Measurements from ENCODE around the gene PRDM13.
A peak's percentile ranks its signal among the peaks of the same experiment; 100 is the strongest.

Gene PRDM13

GRCh38 chr6:99606656-99607415 is at the start of gene PRDM13:
Gene PRDM13, plus strand, starts transcription at chr6:99606833. Its CDS starts 202 bp downstream, at chr6:99607035.
- TF ChIP-seq, protein P1, sequence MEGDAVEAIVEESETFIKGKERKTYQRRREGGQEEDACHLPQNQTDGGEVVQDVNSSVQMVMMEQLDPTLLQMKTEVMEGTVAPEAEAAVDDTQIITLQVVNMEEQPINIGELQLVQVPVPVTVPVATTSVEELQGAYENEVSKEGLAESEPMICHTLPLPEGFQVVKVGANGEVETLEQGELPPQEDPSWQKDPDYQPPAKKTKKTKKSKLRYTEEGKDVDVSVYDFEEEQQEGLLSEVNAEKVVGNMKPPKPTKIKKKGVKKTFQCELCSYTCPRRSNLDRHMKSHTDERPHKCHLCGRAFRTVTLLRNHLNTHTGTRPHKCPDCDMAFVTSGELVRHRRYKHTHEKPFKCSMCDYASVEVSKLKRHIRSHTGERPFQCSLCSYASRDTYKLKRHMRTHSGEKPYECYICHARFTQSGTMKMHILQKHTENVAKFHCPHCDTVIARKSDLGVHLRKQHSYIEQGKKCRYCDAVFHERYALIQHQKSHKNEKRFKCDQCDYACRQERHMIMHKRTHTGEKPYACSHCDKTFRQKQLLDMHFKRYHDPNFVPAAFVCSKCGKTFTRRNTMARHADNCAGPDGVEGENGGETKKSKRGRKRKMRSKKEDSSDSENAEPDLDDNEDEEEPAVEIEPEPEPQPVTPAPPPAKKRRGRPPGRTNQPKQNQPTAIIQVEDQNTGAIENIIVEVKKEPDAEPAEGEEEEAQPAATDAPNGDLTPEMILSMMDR (conservative IDR thresholded peaks at IDR 0.05; ENCODE audit: low read depth, low read length), result no peak
- no peak for DNase-seq (ENCODE audit: low read depth)
- no peak within 1 kb of the TSS for H3K4me3 ChIP-seq (ENCODE audit: low read depth, low read length)

DNA sequence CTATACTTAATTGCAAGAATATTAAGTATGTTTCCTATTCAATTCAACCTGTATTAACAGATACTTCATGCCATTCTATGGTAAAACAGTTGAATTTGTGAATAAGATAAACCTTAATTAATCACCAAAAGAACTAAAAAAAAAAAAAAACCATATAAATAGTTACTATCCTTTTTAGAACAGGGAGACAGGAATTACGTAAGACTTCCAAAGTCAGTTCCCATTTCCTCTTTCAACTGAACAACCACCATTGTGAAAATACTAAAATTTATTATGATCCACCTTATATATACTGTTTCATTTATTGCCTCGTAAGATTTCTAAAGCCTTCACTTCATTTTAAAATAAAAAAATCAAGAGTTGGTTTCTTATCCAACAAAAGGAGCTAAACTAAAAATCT is 47.6 kb upstream of the PRDM13 start:
- no peak overlapping the region for H3K4me3 ChIP-seq (ENCODE audit: low read depth, low read length)
- TF ChIP-seq, protein P1 (conservative IDR thresholded peaks at IDR 0.05; ENCODE audit: low read depth, low read length), result no peak
- no peak for DNase-seq (ENCODE audit: low read depth)

- DNase-seq (ENCODE audit: low read depth), result no peak
- TF ChIP-seq, protein P1 (conservative IDR thresholded peaks at IDR 0.05; ENCODE audit: low read depth, low read length), result no peak
Observed at GRCh38 chr6:99560668-99561067, 46.0 kb upstream of the PRDM13 start.

DNA sequence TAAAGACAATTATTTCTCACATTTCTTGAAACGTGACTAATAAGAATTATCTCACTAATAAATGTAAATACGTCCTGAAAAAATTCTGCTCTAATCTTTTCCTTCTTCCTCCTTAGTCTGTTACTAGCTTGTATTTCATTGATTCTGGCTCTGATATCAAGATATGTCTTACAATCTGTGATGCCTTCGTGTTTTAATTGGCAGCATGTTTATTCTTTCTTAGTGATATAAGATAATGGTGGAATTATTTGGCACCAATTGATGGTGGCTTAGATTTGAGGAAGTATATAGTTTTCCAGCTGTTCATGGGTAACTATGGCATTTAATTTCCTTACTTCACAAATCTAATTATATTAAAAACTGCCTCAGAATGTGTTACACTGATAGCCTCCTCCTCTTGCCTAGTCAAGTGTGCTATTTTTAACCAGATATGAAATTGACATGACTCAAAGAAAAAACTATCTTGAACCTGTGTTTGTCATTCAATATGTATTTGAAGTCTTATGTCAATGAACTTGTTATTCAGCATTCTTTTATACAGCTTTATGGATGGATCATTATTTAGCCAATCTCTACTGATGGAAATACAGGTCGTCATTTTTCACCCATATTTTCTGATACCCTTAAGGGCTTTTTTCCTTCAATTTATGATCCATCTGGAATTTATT is 43.4 kb upstream of the PRDM13 start:
- no peak overlapping the region for H3K4me3 ChIP-seq (ENCODE audit: low read depth, low read length)
- DNase-seq (ENCODE audit: low read depth), result no peak
- TF ChIP-seq, protein P1 (conservative IDR thresholded peaks at IDR 0.05; ENCODE audit: low read depth, low read length), result no peak

More at GRCh38 chr6:99560668-99561067, 46.0 kb upstream of the PRDM13 start:
- H3K4me3 ChIP-seq (ENCODE audit: low read depth, low read length), result no peak overlapping the region

DNA sequence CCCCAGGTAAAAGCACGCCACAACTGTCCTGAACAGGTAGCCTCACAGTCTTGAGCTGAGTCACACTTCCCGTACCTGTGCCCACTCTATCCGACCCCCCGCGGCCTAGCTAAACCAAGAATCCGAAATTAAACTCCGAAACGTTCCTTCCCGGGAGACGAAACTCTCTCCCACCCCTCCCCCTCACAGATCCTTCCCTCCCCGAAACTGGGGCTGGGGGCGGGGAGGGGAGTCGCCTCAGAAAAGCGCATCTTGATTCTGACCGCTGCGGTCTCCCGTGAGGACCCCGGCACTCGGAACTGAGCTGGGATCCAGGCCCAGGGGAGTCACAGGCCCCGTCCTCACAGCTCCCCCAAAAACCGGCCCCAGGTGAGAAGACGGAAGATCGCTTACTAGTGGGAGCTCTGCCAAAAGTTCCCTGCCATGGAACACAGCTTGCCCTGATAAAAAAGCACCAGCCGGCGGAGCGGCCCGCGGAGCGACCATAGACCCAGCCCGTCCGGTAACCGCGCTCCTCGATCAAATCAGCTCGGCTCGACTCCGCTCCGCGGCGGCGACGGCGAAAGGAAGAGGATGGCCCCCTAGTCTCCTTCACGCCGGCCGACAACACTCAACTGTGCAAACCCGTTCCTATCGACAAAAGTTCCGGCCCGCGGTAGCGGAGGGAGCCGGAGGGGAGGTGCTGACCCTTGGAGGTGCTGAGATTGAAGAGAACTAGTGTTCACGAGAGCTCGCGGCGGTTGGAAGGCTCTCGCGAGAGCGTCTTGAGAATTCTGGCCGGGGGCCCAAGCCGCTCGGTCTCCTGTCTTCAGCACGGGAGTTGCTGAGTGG is 38.3 kb upstream of the PRDM13 start, which contains the start of gene CCNC:
CCNC (minus strand) TSS at position 558 of the 831 bp plus-strand sequence; CDS start at position 425, 133 bp downstream.
- DNase-seq (ENCODE audit: low read depth), result peak; percentile 98
- TF ChIP-seq, protein P1 (conservative IDR thresholded peaks at IDR 0.05; ENCODE audit: low read depth, low read length), result peak; percentile 6
- peak within 1 kb of the TSS; percentile 90 for H3K4me3 ChIP-seq (ENCODE audit: low read depth, low read length)

- no peak for DNase-seq (ENCODE audit: low read depth)
- TF ChIP-seq, protein P1 (conservative IDR thresholded peaks at IDR 0.05; ENCODE audit: low read depth, low read length), result no peak
- H3K4me3 ChIP-seq (ENCODE audit: low read depth, low read length), result no peak overlapping the region
Observed at GRCh38 chr6:99573980-99574617, 32.5 kb upstream of the PRDM13 start.
